GM19328 (cell line): Measurements from ENCODE around the gene ZNF853.
"Not testable (repeated sequence)": the region's sequence is repeated elsewhere in the genome, so short reads cannot be mapped to it uniquely, and the experiment has no call there.

Experiments
- ATAC-seq: cut with Tn5 transposase; IDR thresholded peaks from one replicate; pipeline ENCODE4 v1.9.1; 2021; ENCODE audit warnings: mild to moderate bottlenecking, moderate library complexity; ENCODE audit not compliant: unreplicated experiment

ZNF853 gene

DNA sequence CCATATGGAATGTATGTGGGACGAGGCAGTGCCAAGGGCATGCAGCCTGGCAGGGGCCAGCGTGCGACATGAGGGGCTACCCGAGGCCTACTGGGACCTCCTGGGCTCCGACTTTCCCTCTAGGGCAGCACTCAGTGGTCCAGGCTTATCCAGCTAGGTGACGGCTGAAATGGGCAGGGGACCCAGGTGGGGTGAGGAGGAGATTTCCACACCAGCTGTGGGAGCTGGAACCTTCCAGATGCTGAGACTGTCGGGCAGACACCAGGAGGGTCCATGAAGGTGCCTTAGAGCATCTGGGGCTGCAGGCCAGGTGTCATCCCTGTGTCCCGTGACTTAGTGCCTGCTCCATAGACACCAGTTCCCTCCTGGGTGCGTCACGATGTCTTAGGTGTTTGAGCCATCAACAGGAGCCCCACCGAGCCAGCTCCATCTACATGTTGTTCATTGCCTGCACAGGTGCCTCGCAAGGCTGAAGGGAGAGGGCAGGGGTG, 35.2 kb downstream of the ZNF853 start:
- no peak for ATAC-seq

- no peak for ATAC-seq
These were observed 36.5 kb downstream of the ZNF853 start for GRCh38 chr7:6651851-6652445.

- no peak for ATAC-seq
These were observed 37.1 kb downstream of the ZNF853 start for GRCh38 chr7:6652446-6653011.

DNA sequence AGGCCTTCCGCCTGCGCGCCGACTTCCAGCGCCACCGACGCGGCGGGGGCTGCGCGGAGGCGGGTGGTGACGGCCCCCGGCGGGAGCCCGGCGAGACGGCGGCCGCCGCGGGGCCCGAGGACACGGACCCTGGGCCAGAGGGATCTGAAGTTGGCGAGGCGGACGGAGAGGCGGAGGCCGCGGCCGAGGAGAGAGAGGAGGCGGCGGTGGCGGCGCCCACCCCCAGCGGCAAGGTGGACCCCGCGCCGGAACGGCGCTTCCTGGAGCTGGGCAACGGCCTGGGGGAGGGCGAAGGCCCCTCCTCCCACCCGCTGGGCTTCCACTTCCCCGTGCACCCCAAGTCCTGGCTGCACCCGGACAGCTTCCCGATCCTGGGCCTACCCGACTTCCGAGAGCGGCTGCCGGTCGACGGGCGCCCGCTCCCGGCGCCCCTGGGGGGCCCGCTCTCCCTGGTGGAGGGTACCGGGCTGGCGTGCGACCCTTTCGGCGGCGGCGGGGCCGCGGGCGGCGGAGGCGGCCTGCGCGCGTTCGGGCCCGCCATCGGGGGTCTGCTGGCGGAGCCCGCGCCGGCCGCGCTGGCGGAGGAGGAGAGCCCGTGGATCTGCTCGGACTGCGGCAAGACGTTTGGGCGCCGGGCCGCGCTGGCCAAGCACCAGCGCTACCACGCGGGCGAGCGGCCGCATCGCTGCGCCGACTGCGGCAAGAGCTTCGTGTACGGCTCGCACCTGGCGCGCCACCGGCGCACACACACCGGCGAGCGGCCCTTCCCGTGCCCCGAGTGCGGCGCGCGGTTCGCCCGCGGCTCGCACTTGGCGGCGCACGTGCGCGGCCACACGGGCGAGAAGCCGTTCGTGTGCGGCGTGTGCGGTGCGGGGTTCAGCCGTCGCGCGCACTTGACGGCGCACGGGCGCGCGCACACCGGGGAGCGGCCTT, 37.9 kb downstream of the ZNF853 start:
- ATAC-seq = no peak

GRCh38 chr7:6654113-6654841, 38.9 kb downstream of the ZNF853 start:
- ATAC-seq = no peak

GRCh38 chr7:6654842-6655610, 39.6 kb downstream of the ZNF853 start:
- ATAC-seq = no peak

GRCh38 chr7:6655636-6656385, 40.4 kb downstream of the ZNF853 start:
- no peak for ATAC-seq

GRCh38 chr7:6656413-6656812, 41.0 kb downstream of the ZNF853 start:
- ATAC-seq = no peak

- no peak for ATAC-seq
These were observed 43.4 kb downstream of the ZNF853 start for GRCh38 chr7:6658618-6659345.

DNA sequence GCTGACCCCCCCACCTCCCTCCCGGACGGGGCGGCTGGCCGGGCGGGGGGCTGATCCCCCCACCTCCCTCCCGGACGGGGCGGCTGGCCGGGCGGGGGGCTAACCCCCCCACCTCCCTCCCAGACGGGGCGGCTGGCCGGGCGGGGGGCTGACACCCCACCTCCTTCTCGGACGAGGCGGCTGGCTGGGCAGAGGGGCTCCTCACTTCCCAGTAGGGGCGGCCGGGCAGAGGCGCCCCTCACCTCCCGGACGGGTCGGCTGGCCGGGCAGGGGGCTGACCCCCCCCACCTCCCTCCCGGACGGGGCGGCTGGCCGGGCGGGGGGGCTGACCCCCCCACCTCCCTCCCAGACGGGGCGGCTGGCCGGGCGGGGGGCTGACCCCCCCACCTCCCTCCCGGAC, 55.4 kb downstream of the ZNF853 start:
- not testable (repeated sequence) for ATAC-seq
